Tibial nerve (tissue), 3 donors: Measurements from ENCODE around the gene DLX1.

Experiments
- EP300 ChIP-seq, 2 donors: sonication (generic); formaldehyde crosslinking; IDR thresholded peaks; one replicate each; pipeline ENCODE4 v1.6.1; 2017; ENCODE audit warnings: antibody characterized with exemption in 2 of 2, mild to moderate bottlenecking in 1 of 2
- POLR2A ChIP-seq, 2 donors: fragments of 450-650 bp; IDR thresholded peaks; one replicate each; pipeline ENCODE4 v1.6.1; 2017; ENCODE audit warnings: antibody characterized with exemption in 2 of 2, mild to moderate bottlenecking in 2 of 2, moderate library complexity in 2 of 2

GRCh38 chr2:172103471-172104272 is 18.4 kb downstream of the DLX1 start:
- TF ChIP-seq EP300 (IDR thresholded peaks at IDR 0.05) (no peak), POLR2A (IDR thresholded peaks at IDR 0.05) (no peak)
